ENCODE measurements around the gene IRAK2.

Gene IRAK2

DNA sequence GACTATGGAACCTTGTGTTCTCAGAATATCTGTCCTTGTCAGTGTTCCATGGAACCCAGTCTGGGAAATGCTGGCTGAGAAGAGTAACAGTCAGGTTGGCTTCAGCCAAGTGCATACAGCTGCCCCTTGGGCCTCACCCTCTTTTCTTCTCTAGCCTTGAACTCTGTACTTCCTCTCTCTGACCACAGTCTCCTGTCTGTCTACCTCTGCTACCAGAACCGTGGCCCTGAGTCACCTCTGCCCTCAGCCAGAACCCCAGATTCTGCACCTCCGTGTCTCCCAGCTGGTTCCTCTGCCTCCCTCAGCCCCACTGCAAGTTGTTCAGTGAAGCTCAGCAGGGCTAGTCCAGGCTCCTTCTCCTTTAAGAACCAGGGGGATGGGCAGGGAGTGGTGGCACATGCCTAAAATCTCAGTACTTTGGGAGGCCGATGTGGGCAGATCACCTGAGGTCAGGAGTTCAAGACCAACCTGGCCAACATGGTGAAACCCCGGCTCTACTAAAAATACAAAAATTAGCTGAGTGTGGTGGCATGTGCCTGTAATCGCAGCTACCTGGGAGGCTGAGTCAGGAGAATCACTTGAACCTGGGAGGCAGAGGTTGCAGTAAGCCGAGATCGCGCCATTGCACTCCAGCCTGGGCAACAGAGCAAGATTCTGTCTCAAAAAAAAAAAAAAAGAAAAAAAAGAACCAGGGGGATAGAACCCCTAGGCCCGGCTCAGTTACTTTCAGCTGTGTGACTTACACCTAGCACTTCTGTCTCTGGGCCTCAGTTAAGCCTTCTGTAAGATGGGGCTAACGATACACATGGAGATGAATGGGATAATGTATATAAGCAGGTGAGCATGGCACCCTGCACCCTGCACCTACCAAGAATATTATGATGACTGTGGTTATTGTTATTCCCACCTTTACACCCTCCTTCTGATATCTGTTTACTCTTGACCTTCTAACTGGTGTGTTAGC is 59.2 kb downstream of the IRAK2 start:
- Mint-ChIP-seq H3K27me3 (no peaks in the 10 kb centered on the region), H3K9me3 (ENCODE audit: low read depth) (no peaks in the 10 kb centered on the region), H3K36me3 (no peaks in the 10 kb centered on the region), H3K4me1 (ENCODE audit: low read depth) (peaks cover 44% of the 10 kb centered on the region), H3K27ac (peak overlapping the region; percentile 31), H3K4me3 (no peak overlapping the region)

DNA sequence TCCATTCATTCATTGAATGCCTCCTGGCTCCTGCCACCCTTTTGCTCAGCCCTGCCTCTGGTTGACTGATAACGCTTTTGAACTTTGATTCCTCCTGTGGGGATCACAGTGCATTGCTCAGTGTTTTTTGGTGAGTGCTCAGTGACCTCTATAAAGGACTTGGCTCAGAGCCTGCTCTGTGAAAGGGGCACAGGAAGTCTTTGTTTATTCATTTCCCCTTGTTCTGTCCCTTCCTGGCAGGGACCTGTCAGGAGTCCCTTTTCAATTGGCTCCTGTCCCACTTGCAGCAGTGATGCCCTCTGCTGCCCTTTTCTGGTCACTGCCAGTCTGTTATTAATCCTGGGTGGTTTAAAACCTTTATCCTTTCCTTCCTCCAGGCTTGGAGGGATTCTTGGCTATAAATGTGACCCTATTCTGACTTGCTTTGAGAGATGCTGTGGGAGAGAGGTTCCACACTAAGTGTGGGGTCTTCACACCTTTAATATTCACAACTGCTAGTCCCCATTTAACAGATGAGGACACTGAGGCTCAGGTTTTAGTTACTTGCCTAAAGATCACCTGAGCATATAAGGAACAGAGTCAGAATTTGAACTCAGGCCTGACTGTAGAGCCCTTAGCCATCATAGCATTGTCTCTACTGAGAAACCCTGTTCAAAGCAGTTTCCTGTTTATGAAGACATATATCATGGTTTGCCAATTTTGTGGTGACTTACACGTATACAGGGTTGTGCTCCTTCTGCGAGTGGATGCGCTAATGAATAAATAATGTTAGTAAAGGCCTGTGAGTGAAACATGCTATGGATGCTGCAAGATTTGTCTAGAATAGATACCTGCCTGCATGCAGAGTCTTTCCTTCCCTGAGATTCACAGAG is 60.3 kb downstream of the IRAK2 start:
- Mint-ChIP-seq H3K9me3 (ENCODE audit: low read depth) (no peaks in the 10 kb centered on the region), H3K4me3 (peak overlapping the region; percentile 68), H3K27ac (peak overlapping the region; percentile 82), H3K4me1 (ENCODE audit: low read depth) (peaks cover 49% of the 10 kb centered on the region), H3K27me3 (no peaks in the 10 kb centered on the region), H3K36me3 (peaks cover 3% of the 10 kb centered on the region)

DNA sequence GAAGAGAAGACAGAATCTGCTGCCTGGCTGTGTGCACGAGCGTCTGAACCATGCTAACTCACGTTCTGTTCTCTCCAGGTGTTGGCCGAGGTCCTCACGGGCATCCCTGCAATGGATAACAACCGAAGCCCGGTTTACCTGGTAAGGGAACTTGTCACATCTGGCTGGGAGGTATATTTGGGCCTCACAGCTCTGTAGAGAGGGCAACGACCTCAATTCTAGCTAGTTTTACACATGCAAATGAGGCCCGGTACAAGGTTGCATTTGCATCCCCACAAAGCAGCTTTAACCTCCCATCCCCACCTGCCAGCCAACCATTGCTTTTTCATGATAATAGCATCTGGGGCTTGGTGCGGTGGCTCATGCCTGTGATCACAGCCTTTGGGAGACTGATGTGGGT is 61.6 kb downstream of the IRAK2 start:
- Mint-ChIP-seq H3K36me3 (peaks cover 3% of the 10 kb centered on the region), H3K4me3 (no peak overlapping the region), H3K27ac (no peak overlapping the region), H3K9me3 (ENCODE audit: low read depth) (no peaks in the 10 kb centered on the region), H3K4me1 (ENCODE audit: low read depth) (peaks cover 42% of the 10 kb centered on the region), H3K27me3 (no peaks in the 10 kb centered on the region)

DNA sequence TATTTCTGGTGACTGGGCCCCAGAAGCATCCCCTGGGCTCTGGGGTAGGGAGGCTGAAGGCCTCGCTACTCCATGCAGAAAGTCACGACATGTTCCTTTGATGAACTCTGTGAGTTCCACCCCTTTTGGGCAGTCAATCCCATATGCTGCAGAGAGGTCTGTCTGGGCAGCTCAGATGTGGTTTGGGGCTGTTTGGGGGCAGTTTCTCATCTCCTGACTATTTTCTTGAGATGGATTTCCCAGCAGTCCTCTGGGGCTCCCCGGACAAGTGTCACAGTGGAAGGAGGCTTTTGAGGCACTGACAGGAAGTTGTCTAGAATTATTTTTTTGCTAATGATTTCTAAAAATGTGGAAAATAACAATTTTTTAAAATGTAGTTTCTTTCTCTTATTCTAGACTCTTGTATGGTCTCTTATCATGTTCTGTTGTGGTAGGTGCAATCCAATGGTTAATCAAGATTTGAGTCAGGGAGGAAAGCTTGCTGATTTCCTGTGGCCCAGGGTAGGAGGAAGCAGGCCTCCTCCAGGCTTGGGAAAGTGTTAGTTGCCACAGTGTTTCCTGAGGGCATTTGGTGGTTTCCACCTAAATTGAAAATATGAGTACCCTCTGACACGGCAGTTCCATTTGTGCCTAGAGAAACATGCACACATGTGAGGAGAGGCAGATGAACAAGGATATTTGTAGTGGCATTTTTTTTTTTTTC is 63.7 kb downstream of the IRAK2 start:
- H3K9me3 Mint-ChIP-seq (ENCODE audit: low read depth), result no peaks in the 10 kb centered on the region
- peak overlapping the region; percentile 21 for H3K4me3 Mint-ChIP-seq
- H3K27ac Mint-ChIP-seq, result peak overlapping the region; percentile 82
- H3K36me3 Mint-ChIP-seq, result peaks cover 6% of the 10 kb centered on the region
- no peaks in the 10 kb centered on the region for H3K27me3 Mint-ChIP-seq
- peaks cover 33% of the 10 kb centered on the region for H3K4me1 Mint-ChIP-seq (ENCODE audit: low read depth)

DNA sequence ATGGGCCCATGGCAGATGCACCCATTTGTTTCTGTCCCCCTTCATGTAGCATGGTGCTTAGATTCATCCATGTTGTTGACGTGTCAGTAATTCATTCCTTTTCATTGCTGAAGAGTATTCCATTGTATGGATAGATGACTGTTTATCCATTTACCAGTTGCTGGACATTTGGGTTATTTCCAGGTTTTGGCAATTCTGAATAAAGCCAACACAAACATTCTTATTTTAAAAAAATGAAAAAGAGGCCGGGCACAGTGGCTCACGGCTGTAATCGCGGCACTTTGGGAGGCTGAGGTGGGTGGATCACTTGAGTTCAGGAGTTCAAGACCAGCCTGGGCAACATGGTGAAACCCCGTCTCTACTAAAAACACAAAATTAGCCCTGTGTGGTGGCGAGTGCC is 64.9 kb downstream of the IRAK2 start:
- H3K27me3 Mint-ChIP-seq, result no peaks in the 10 kb centered on the region
- peak overlapping the region; percentile 77 for H3K27ac Mint-ChIP-seq
- H3K4me3 Mint-ChIP-seq, result no peak overlapping the region
- H3K36me3 Mint-ChIP-seq, result peaks cover 6% of the 10 kb centered on the region
- H3K9me3 Mint-ChIP-seq (ENCODE audit: low read depth), result no peaks in the 10 kb centered on the region
- H3K4me1 Mint-ChIP-seq (ENCODE audit: low read depth), result peaks cover 25% of the 10 kb centered on the region

DNA sequence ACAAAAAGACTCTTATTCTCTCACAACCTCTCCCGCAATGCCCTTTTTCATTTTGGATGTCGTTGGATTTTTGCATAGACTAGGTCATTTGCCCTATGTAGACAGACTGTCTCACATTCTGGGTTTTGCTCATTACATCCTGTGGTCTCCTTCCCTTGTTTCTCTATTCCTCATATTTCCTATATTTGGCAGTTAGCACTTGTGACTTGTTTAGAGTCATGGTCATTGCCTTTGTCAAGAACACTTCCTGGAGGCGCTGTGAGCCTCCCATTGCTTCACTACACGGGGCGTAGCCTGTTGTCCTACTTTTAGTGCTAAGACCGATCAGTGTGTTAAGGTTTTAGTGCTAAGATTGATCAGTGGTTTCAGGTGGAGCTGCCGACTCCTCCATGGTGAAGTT is 67.4 kb downstream of the IRAK2 start:
- Mint-ChIP-seq H3K4me3 (no peak overlapping the region), H3K4me1 (ENCODE audit: low read depth) (peaks cover 17% of the 10 kb centered on the region), H3K9me3 (ENCODE audit: low read depth) (no peaks in the 10 kb centered on the region), H3K36me3 (peaks cover 10% of the 10 kb centered on the region), H3K27me3 (no peaks in the 10 kb centered on the region), H3K27ac (no peak overlapping the region)

DNA sequence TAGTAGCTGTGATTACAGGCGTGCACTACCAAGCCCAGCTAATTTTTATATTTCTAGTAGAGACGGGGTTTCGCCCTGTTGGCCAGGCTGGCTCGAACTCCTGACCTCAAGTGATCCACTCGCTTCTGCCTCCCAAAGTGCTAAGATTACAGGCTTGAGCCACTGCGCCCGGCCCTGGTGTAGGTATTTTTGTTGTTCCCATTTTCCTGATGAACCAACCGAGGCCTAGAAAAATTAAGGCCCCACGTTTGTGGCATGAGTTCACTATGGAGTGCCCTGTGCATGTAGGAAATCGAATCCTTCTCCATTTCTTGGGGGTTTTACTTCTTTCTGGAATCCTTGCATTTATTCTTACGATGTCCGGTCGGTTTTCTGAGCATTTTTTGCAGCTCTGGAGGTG is 69.3 kb downstream of the IRAK2 start:
- H3K4me1 Mint-ChIP-seq (ENCODE audit: low read depth), result peaks cover 24% of the 10 kb centered on the region
- no peak overlapping the region for H3K27ac Mint-ChIP-seq
- H3K27me3 Mint-ChIP-seq, result no peaks in the 10 kb centered on the region
- no peak overlapping the region for H3K4me3 Mint-ChIP-seq
- no peaks in the 10 kb centered on the region for H3K9me3 Mint-ChIP-seq (ENCODE audit: low read depth)
- peaks cover 10% of the 10 kb centered on the region for H3K36me3 Mint-ChIP-seq

DNA sequence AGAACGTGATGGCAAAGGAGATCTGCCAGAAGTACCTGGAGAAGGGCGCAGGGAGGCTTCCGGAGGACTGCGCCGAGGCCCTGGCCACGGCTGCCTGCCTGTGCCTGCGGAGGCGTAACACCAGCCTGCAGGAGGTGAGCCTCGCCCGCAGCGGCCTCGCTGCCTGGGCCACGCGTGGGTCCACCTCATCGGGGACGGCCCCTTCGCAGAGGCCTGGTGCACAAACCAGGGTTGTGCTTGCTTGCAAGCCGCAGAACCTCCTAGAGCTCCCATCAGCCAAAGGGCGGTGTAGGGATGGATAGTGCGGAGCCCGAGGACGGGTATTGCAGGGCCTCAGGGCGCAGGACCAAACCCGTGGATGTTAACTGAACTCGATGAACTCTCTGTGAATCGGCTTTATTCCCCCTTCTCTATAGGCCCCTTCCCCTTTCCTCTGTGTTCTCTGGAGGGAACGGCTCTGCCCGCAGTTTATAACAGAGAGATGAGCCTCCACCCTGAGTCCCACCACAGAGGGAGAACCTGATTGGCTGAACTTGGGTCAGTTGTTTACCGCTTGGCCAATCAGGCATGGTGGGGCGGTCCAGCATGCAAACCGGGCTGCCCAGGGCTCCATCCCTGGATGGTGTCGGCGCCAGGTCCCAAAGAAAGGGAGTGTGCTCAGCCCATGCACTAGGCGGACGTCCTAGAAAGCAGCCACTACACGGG is 70.0 kb downstream of the IRAK2 start:
- Mint-ChIP-seq H3K27ac (no peak overlapping the region), H3K27me3 (no peaks in the 10 kb centered on the region), H3K36me3 (peaks cover 10% of the 10 kb centered on the region), H3K9me3 (ENCODE audit: low read depth) (no peaks in the 10 kb centered on the region), H3K4me1 (ENCODE audit: low read depth) (peaks cover 23% of the 10 kb centered on the region), H3K4me3 (no peak overlapping the region)

DNA sequence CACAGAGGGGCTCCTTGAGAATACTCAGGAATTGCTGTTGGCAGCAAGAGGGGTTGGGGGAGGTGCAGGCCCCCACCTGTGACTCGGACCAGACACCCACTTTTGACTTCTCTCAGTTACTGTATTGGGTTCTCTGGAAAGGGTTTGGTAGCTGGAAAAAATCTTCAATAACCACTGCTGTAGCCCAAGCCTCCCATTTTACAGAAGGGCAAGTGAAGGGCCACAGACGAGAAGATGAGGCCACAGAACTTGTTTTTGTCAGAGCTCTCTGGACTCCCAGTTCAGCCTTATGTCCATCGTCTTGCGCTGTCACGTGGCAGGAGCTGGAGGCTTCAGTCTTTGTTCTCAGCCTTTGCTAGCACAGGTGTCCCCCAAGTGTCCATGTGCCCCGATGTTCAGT is 70.8 kb downstream of the IRAK2 start:
- Mint-ChIP-seq H3K9me3 (ENCODE audit: low read depth) (no peaks in the 10 kb centered on the region), H3K36me3 (peaks cover 10% of the 10 kb centered on the region), H3K4me1 (ENCODE audit: low read depth) (peaks cover 24% of the 10 kb centered on the region), H3K27ac (no peak overlapping the region), H3K4me3 (no peak overlapping the region), H3K27me3 (no peaks in the 10 kb centered on the region)

DNA sequence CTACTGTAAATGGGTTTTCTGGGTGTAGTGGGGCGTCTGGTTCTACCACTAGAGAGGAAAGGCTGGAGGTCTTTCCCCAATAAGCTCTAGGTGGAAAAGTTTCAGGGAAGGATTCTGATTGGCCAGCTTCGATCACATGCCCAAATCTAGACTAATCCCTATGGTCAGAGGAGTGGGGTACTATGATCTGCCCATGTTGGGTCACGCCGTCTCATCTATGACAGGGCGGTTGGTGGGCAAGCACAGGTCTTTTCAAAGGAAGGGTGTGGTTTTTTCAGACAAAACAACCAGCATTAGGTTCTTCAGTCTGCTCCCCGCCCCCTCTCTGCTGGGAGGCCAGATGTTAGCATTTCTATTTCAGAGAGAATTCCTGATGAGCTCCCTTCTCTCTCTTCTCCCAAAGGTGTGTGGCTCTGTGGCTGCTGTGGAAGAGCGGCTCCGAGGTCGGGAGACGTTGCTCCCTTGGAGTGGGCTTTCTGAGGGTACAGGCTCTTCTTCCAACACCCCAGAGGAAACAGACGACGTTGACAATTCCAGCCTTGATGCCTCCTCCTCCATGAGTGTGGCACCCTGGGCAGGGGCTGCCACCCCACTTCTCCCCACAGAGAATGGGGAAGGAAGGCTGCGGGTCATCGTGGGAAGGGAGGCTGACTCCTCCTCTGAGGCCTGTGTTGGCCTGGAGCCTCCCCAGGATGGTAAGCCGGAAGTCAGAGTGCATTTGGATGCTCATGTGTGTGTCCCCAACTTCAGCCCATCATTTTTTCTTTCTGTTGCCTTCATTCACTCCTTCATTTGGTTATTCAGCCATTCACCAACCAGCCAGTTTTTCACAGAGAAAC is 73.8 kb downstream of the IRAK2 start:
- Mint-ChIP-seq H3K4me1 (ENCODE audit: low read depth) (peaks cover 49% of the 10 kb centered on the region), H3K27ac (peak overlapping the region; percentile 90), H3K36me3 (peaks cover 7% of the 10 kb centered on the region), H3K27me3 (no peaks in the 10 kb centered on the region), H3K4me3 (no peak overlapping the region), H3K9me3 (ENCODE audit: low read depth) (no peaks in the 10 kb centered on the region)

DNA sequence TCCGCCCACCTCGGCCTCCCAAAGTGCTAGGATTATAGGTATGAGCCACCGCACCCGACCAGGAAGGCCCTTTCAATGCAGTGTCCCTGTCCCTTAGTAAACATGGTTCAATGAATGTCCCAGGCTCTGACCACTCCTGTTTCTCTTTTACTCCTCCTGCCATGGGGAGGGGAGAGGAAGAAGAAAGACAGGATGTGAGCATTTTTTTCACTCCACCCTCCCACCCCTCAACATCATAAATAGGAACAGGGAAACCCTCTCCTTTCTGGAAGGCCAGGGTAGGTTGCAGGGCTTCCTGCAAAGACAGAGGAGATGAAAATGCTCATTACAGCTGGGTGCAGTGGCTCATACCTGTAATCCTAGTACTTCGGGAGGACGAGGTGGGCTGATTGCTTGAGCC is 76.1 kb downstream of the IRAK2 start:
- H3K27ac Mint-ChIP-seq, result peak overlapping the region; percentile 64
- H3K36me3 Mint-ChIP-seq, result peaks cover 11% of the 10 kb centered on the region
- peaks cover 61% of the 10 kb centered on the region for H3K4me1 Mint-ChIP-seq (ENCODE audit: low read depth)
- no peaks in the 10 kb centered on the region for H3K27me3 Mint-ChIP-seq
- H3K9me3 Mint-ChIP-seq (ENCODE audit: low read depth), result peaks cover 5% of the 10 kb centered on the region
- H3K4me3 Mint-ChIP-seq, result no peak overlapping the region

DNA sequence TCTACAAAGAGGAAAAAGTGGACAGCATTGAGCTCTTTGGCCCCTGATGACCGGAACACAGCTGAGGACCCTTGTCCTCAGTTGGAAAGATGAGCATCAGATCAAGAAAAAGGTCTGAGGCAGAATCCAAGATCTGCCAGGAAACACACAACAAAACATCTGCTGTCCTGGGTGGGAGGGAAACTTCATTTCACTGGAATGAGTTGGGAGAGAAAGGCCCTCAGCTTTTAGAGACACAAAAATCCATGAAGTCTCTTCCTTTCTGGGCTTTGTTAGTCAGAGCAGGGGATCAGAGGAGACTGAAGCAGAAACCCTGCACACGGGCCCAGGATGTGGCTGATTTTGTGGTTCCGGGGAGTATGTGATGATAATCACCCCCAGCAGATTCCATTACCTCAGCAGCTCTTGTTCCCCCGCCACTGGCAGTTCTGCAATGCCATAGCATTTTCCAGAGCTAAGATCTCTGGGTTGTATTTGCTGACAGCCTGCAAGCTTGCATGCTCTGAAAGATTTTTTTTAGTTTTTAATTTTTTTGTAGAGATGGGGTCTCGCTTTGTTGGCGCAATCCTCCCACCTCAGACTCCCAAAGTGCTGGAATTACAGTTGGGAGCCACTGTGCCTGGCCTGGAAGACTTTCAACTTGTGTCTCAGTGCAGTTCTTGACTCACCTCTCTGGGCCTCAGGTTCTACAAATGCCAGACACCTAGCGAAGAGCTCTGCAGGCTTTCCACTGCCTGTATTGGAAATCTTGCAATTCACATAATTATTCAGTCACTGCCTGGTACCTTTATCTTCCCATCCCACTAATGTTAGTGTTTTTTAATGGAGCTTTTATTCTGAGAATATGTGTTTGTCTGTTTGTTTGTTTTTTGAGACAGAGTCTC is 77.7 kb downstream of the IRAK2 start:
- Mint-ChIP-seq H3K4me1 (ENCODE audit: low read depth) (peaks cover 58% of the 10 kb centered on the region), H3K36me3 (peaks cover 9% of the 10 kb centered on the region), H3K27me3 (no peaks in the 10 kb centered on the region), H3K27ac (peak overlapping the region; percentile 94), H3K4me3 (peak overlapping the region; percentile 78), H3K9me3 (ENCODE audit: low read depth) (peaks cover 8% of the 10 kb centered on the region)

DNA sequence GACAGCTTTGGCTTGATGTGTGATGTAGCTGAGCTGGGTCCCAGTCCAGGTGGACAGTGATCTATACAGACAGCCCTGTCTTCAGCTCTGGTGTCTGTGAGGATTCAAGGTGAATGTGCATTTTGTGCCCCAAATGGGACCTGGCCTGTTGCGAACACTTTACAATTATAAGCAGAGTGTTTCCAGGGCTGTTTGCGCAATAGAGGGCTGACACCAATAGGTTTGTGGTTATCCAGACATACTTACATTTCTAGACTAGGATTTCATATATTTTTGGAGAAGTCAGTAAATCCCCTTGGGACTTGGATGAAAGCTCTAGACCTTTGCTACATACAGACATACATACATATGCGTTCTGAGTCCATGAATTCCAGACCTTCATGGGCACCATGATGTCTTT is 79.3 kb downstream of the IRAK2 start:
- Mint-ChIP-seq H3K27me3 (no peaks in the 10 kb centered on the region), H3K9me3 (ENCODE audit: low read depth) (peaks cover 8% of the 10 kb centered on the region), H3K27ac (peak overlapping the region; percentile 70), H3K4me3 (no peak overlapping the region), H3K4me1 (ENCODE audit: low read depth) (peaks cover 51% of the 10 kb centered on the region), H3K36me3 (peaks cover 13% of the 10 kb centered on the region)

All from activated naive CD8-positive, alpha-beta T cell (primary cell).